GM13977 (cell line): ENCODE measurements around the gene PIGP.
A peak's percentile ranks its signal among the peaks of the same experiment; 100 is the strongest.
"Not testable (repeated sequence)": the region's sequence is repeated elsewhere in the genome, so short reads cannot be mapped to it uniquely, and the experiment has no call there.

ENCODE experiments used
- DNase-seq: peaks from one replicate; pipeline ENCODE4 v3.0.0; 2012; ENCODE audit warnings: low spot score
- CTCF ChIP-seq: IDR thresholded peaks from 2 replicates; pipeline ENCODE4 v1.5.1; 2012; ENCODE audit warnings: mild to moderate bottlenecking, control low read depth; ENCODE audit not compliant: insufficient read depth; ENCODE audit errors: extremely low read depth, missing control alignments
- in situ Hi-C: fragments of 300-500 bp; cut with MboI; formaldehyde crosslinking; loops from one replicate; pipeline ENCODE4 v1.12.0; 2022; ENCODE audit warnings: low sequenced_read_pairs, low pct_unique_long_range_greater_than_20kb, mixed read lengths, inconsistent platforms; ENCODE audit not compliant: unreplicated experiment

PIGP gene

GRCh38 chr21:37072988-37073416 is at the start of gene PIGP, which contains the start of gene TTC3:
TSS of gene PIGP (minus strand) at chr21:37073071. CDS start at chr21:37072515, 556 bp downstream.
TSS of gene TTC3 (plus strand) at chr21:37073254. CDS start at chr21:37087258, 14,004 bp downstream.
- TF ChIP-seq CTCF, result no peak
- in situ Hi-C loops, result no loop called here
- DNase-seq, result peak; percentile 97

- DNase-seq, result no peak
- no peak for TF ChIP-seq CTCF
- in situ Hi-C loops, result no loop called here
These were observed 46.7 kb upstream of the PIGP start for GRCh38 chr21:37119421-37120218.

- no peak for DNase-seq
- TF ChIP-seq CTCF, result no peak
- in situ Hi-C loops, result no loop called here
These were observed 45.4 kb upstream of the PIGP start for GRCh38 chr21:37118187-37118826.

- TF ChIP-seq CTCF, result no peak
- no peak for DNase-seq
- in situ Hi-C loops, result no loop called here
These were observed 44.3 kb upstream of the PIGP start for GRCh38 chr21:37117204-37117603.

- DNase-seq, in situ Hi-C loops: not testable (repeated sequence)
These were observed 43.6 kb upstream of the PIGP start for GRCh38 chr21:37116459-37116858.

GRCh38 chr21:37114301-37114700 is 41.4 kb upstream of the PIGP start:
- in situ Hi-C loops, DNase-seq: not testable (repeated sequence)

GRCh38 chr21:37111029-37111428 is 38.2 kb upstream of the PIGP start:
- DNase-seq, in situ Hi-C loops: not testable (repeated sequence)

- no peak for TF ChIP-seq CTCF
- DNase-seq, result no peak
- in situ Hi-C loops, result no loop called here
These were observed 34.1 kb upstream of the PIGP start for GRCh38 chr21:37106998-37107397.

GRCh38 chr21:37102746-37103145 is 29.9 kb upstream of the PIGP start:
- in situ Hi-C loops, DNase-seq: not testable (repeated sequence)
